HepG2 (cell line): ENCODE measurements around the gene GAL3ST2. TPM values are rescaled to one million over a fixed set of nuclear protein-coding genes. Genes with fewer than 3 reads are reported as not detected.
A peak's percentile ranks its signal among the peaks of the same experiment; 100 is the strongest.

Source experiments
- AHR ChIP-seq: IDR thresholded peaks from 2 replicates; pipeline ENCODE4 v1.6.1; 2018; ENCODE audit warnings: missing genetic modification reagents, missing compliant biosample characterization
- BRD4 ChIP-seq: sonication (generic); formaldehyde crosslinking; IDR thresholded peaks from 2 replicates; pipeline ENCODE4 v1.4.0; 2020; ENCODE audit warnings: missing genetic modification reagents
- CENPX ChIP-seq: sonication (generic); formaldehyde crosslinking; IDR thresholded peaks from 2 replicates; pipeline ENCODE4 v1.9.0; 2021; ENCODE audit warnings: mild to moderate bottlenecking, missing genetic modification reagents, moderate library complexity
- DR1 ChIP-seq: sonication (generic); formaldehyde crosslinking; IDR thresholded peaks from 2 replicates; pipeline ENCODE4 v1.8.0; 2021; ENCODE audit warnings: mild to moderate bottlenecking, missing genetic modification reagents, inconsistent platforms
- MAF1 ChIP-seq: sonication (generic); formaldehyde crosslinking; IDR thresholded peaks from 2 replicates; pipeline ENCODE4 v1.5.0; 2020; ENCODE audit warnings: missing genetic modification reagents, borderline replicate concordance
- NCOA5 ChIP-seq: sonication (generic); formaldehyde crosslinking; IDR thresholded peaks from 2 replicates; pipeline ENCODE4 v1.4.0; 2020; ENCODE audit warnings: missing genetic modification reagents
- NFE2 ChIP-seq: sonication (generic); formaldehyde crosslinking; IDR thresholded peaks from 2 replicates; pipeline ENCODE4 v1.4.0; 2020; ENCODE audit warnings: missing genetic modification reagents
- PHF20 ChIP-seq: sonication (generic); formaldehyde crosslinking; IDR thresholded peaks from 2 replicates; pipeline ENCODE4 v1.5.0; 2020; ENCODE audit warnings: mild to moderate bottlenecking, missing genetic modification reagents
- POLR2AphosphoS5 ChIP-seq: IDR thresholded peaks from 2 replicates; pipeline ENCODE4 v1.6.1; 2012; ENCODE audit warnings: low read depth, low read length
- RFXANK ChIP-seq: IDR thresholded peaks from 2 replicates; pipeline ENCODE4 v1.6.1; 2016
- SNAI1 ChIP-seq: sonication (generic); formaldehyde crosslinking; IDR thresholded peaks from 2 replicates; pipeline ENCODE4 v1.5.0; 2020; ENCODE audit warnings: mild to moderate bottlenecking, missing genetic modification reagents, borderline replicate concordance
- SOX6 ChIP-seq, 2 experiments: fragments of 450-650 bp in 1 of 2; sonication (generic) in 1 of 2; formaldehyde crosslinking in 1 of 2; IDR thresholded peaks; 2 replicates each; pipeline versions ENCODE4 v1.4.0 to v1.6.1; 2017 to 2020; ENCODE audit warnings: antibody characterized with exemption in 1 of 2, mild to moderate bottlenecking in 1 of 2, missing genetic modification reagents in 1 of 2
- ZNF24 ChIP-seq: fragments of 450-650 bp; IDR thresholded peaks from 2 replicates; pipeline ENCODE4 v1.6.1; 2017; ENCODE audit warnings: antibody characterized with exemption, mild to moderate bottlenecking
- ZNF333 ChIP-seq: sonication (generic); formaldehyde crosslinking; IDR thresholded peaks from 2 replicates; pipeline ENCODE4 v1.4.0; 2020; ENCODE audit warnings: mild to moderate bottlenecking, missing genetic modification reagents, borderline replicate concordance
- ZNF501 ChIP-seq: sonication (generic); formaldehyde crosslinking; IDR thresholded peaks from 2 replicates; pipeline ENCODE4 v1.5.1; 2020; ENCODE audit warnings: mild to moderate bottlenecking, moderate library complexity, missing genetic modification reagents
- ZNF614 ChIP-seq: IDR thresholded peaks from 2 replicates; pipeline ENCODE4 v1.6.1; 2018; ENCODE audit warnings: missing biosample characterization, missing genetic modification reagents, inconsistent platforms, borderline replicate concordance
- ZNF644 ChIP-seq: IDR thresholded peaks from 2 replicates; pipeline ENCODE4 v1.6.1; 2016; ENCODE audit warnings: low read depth
- polyA plus RNA-seq, 8 experiments: library from polyadenylated mRNA; depleted of rRNA in 3 of 8; stranded (reverse) in 7 of 8; unstranded in 1 of 8; fragments of >200 nt; fragmentation: Illumina TruSeq in 4 of 8; extraction: Trizol in 4 of 8; gene quantifications; 2 replicates each; pipeline versions ENCODE4 v1.2.1 to v1.2.3, GENCODE V29; 2011 to 2016; ENCODE audit warnings: low read depth in 4 of 8, missing spikeins in 1 of 8, mixed read lengths in 1 of 8; ENCODE audit not compliant: insufficient read depth in 1 of 8
- total RNA-seq, 5 experiments: library from RNA; depleted of rRNA; stranded (reverse); fragments of >200 nt; fragmentation: Illumina TruSeq; extraction: Trizol; gene quantifications; 2 replicates each; pipeline ENCODE4 v1.2.3, GENCODE V29; 2016; ENCODE audit warnings: low read depth in 1 of 5
- TF ChIP-seq, protein P1 (sequence below): fragments of 450-650 bp; IDR thresholded peaks from 2 replicates; pipeline ENCODE4 v1.6.1; 2017; ENCODE audit warnings: mild to moderate bottlenecking
- TF ChIP-seq, protein P2 (sequence below): sonication (generic); formaldehyde crosslinking; IDR thresholded peaks from 2 replicates; pipeline ENCODE4 v1.4.0; 2020; ENCODE audit warnings: missing genetic modification reagents
- TF ChIP-seq, protein P3 (sequence below), 2 experiments: sonication (generic) in 1 of 2; formaldehyde crosslinking in 1 of 2; IDR thresholded peaks; 2 replicates each; pipeline versions ENCODE4 v1.4.0 to v1.6.1; 2018 to 2020; ENCODE audit warnings: missing genetic modification reagents in 2 of 2, borderline replicate concordance in 1 of 2, low read depth in 1 of 2, mild to moderate bottlenecking in 1 of 2, missing biosample characterization in 1 of 2
- TF ChIP-seq, protein P4 (sequence below): sonication (generic); formaldehyde crosslinking; IDR thresholded peaks from 2 replicates; pipeline ENCODE4 v1.4.0; 2020; ENCODE audit warnings: low read depth, mild to moderate bottlenecking, missing genetic modification reagents

Gene GAL3ST2
- total and polyA plus RNA-seq, 2 of the 13 experiments (the other 11 are each of a cell fraction or from before 2014, with no cell fraction given): 0.17 to 0.20 TPM

DNA sequence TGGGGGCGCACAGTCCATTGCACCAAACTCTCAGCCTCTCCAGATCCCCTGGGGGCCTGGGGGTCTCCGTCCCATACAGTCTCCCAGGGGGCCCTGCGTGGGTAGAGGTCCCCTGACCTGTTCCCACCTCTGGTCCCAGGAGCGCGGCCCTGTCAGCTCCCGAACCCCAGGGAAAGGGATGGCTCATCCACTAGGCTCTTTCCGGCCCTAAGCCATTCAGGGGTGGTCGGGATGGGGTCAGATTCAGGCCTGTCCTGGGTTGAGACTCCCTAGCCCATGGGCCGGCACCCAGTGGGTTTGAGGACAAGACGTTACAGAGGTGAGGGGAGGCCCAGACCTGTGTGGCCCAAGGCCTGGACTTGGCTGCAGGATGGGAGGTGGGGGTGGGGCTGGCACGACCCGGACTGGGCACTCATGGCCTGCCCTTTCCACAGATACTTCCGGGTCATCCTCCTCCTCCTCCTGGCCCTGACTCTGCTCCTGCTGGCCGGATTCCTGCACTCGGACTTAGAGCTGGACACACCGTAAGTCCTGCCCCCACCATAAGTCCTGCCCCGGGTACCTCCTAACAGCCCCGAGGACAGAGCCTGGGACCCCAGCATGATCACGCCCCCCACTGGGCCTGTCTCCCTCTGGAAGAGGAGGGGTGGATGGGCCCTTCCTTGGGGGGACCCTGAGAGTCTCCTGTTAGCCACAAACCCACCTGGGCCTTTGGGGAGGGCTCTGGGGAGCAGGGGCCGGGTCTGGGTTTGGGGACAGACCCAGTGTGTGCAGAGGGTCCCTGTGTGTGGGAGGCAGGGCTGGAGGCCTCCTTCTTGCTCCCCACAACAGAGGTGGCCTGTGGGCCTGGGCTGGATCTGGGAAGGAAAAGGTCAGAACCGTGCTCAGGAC lies 22.3 kb downstream of the GAL3ST2 start (continued):
- TF ChIP-seq DR1 (CRISPR knock-in tag) (no peak), NCOA5 (CRISPR knock-in tag) (no peak), SOX6 (IDR thresholded peaks at IDR 0.05) (no peak), SOX6 (CRISPR knock-in tag; IDR thresholded peaks at IDR 0.05) (no peak), SNAI1 (CRISPR knock-in tag) (no peak), BRD4 (CRISPR knock-in tag) (peak; percentile 36; the same call in 1 of the 2 replicates), ZNF501 (CRISPR knock-in tag) (peak; percentile 38; the same call in 1 of the 2 replicates), PHF20 (CRISPR knock-in tag) (peak; percentile 39; the same call in 1 of the 2 replicates), ZNF614 (CRISPR knock-in tag) (no peak), ZNF333 (CRISPR knock-in tag) (0 out of 2 replicates have a peak, but pooled peaks have one; percentile 51), ZNF644 (CRISPR knock-in tag) (no peak), NFE2 (CRISPR knock-in tag) (no peak), CENPX (no peak), ZNF24 (no peak), AHR (no peak), RFXANK (CRISPR knock-in tag) (no peak), MAF1 (CRISPR knock-in tag) (no peak), POLR2AphosphoS5 (0 out of 2 replicates have a peak, but pooled peaks have one; percentile 42)
- TF ChIP-seq, protein P1, sequence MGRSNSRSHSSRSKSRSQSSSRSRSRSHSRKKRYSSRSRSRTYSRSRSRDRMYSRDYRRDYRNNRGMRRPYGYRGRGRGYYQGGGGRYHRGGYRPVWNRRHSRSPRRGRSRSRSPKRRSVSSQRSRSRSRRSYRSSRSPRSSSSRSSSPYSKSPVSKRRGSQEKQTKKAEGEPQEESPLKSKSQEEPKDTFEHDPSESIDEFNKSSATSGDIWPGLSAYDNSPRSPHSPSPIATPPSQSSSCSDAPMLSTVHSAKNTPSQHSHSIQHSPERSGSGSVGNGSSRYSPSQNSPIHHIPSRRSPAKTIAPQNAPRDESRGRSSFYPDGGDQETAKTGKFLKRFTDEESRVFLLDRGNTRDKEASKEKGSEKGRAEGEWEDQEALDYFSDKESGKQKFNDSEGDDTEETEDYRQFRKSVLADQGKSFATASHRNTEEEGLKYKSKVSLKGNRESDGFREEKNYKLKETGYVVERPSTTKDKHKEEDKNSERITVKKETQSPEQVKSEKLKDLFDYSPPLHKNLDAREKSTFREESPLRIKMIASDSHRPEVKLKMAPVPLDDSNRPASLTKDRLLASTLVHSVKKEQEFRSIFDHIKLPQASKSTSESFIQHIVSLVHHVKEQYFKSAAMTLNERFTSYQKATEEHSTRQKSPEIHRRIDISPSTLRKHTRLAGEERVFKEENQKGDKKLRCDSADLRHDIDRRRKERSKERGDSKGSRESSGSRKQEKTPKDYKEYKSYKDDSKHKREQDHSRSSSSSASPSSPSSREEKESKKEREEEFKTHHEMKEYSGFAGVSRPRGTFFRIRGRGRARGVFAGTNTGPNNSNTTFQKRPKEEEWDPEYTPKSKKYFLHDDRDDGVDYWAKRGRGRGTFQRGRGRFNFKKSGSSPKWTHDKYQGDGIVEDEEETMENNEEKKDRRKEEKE: no peak
- TF ChIP-seq, protein P2, sequence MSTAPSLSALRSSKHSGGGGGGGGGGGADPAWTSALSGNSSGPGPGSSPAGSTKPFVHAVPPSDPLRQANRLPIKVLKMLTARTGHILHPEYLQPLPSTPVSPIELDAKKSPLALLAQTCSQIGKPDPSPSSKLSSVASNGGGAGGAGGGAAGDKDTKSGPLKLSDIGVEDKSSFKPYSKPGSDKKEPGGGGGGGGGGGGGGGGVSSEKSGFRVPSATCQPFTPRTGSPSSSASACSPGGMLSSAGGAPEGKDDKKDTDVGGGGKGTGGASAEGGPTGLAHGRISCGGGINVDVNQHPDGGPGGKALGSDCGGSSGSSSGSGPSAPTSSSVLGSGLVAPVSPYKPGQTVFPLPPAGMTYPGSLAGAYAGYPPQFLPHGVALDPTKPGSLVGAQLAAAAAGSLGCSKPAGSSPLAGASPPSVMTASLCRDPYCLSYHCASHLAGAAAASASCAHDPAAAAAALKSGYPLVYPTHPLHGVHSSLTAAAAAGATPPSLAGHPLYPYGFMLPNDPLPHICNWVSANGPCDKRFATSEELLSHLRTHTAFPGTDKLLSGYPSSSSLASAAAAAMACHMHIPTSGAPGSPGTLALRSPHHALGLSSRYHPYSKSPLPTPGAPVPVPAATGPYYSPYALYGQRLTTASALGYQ: no peak
- TF ChIP-seq, protein P3, sequence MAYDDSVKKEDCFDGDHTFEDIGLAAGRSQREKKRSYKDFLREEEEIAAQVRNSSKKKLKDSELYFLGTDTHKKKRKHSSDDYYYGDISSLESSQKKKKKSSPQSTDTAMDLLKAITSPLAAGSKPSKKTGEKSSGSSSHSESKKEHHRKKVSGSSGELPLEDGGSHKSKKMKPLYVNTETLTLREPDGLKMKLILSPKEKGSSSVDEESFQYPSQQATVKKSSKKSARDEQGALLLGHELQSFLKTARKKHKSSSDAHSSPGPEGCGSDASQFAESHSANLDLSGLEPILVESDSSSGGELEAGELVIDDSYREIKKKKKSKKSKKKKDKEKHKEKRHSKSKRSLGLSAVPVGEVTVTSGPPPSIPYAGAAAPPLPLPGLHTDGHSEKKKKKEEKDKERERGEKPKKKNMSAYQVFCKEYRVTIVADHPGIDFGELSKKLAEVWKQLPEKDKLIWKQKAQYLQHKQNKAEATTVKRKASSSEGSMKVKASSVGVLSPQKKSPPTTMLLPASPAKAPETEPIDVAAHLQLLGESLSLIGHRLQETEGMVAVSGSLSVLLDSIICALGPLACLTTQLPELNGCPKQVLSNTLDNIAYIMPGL (CRISPR knock-in tag; IDR thresholded peaks at IDR 0.05; ENCODE audit: borderline replicate concordance in 1 of 2, low read depth in 1 of 2): peak in 1 of 2 experiments; percentile 33; a peak in 1 of 4 replicates
- TF ChIP-seq, protein P4, sequence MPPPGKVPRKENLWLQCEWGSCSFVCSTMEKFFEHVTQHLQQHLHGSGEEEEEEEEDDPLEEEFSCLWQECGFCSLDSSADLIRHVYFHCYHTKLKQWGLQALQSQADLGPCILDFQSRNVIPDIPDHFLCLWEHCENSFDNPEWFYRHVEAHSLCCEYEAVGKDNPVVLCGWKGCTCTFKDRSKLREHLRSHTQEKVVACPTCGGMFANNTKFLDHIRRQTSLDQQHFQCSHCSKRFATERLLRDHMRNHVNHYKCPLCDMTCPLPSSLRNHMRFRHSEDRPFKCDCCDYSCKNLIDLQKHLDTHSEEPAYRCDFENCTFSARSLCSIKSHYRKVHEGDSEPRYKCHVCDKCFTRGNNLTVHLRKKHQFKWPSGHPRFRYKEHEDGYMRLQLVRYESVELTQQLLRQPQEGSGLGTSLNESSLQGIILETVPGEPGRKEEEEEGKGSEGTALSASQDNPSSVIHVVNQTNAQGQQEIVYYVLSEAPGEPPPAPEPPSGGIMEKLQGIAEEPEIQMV: 0 out of 2 replicates have a peak, but pooled peaks have one; percentile 53
